Fibroblast of skin of scalp (primary cell): Measurements from ENCODE around the gene VLDLR.

Source experiments
- DNase-seq: peaks from one replicate; pipeline ENCODE4 v3.0.0-alpha.2; 2013

The VLDLR gene

GRCh38 chr9:2622461-2623287, 1.1 kb downstream of the VLDLR start:
- DNase-seq, result peak; percentile 34

- peak; percentile 28 for DNase-seq
These were observed 1.9 kb downstream of the VLDLR start for GRCh38 chr9:2623288-2624050.

GRCh38 chr9:2624051-2624682, 2.6 kb downstream of the VLDLR start:
- DNase-seq, result no peak

- no peak for DNase-seq
These were observed 3.8 kb downstream of the VLDLR start for GRCh38 chr9:2625427-2625826.

GRCh38 chr9:2628919-2629318, 7.3 kb downstream of the VLDLR start:
- DNase-seq, result no peak

- no peak for DNase-seq
These were observed 8.6 kb downstream of the VLDLR start for GRCh38 chr9:2630158-2630557.

- DNase-seq, result no peak
These were observed 9.7 kb downstream of the VLDLR start for GRCh38 chr9:2631263-2631662.

GRCh38 chr9:2634153-2634552, 12.6 kb downstream of the VLDLR start:
- DNase-seq, result no peak

GRCh38 chr9:2634818-2635217, 13.2 kb downstream of the VLDLR start:
- DNase-seq, result no peak

- DNase-seq, result no peak
These were observed 14.3 kb downstream of the VLDLR start for GRCh38 chr9:2635922-2636321.

GRCh38 chr9:2637390-2637789, 15.8 kb downstream of the VLDLR start:
- no peak for DNase-seq

GRCh38 chr9:2638871-2639673, 17.5 kb downstream of the VLDLR start:
- DNase-seq, result no peak

GRCh38 chr9:2639786-2640185, 18.2 kb downstream of the VLDLR start:
- DNase-seq, result no peak

- DNase-seq, result no peak
These were observed 19.0 kb downstream of the VLDLR start for GRCh38 chr9:2640570-2640969.

GRCh38 chr9:2641033-2641432, 19.4 kb downstream of the VLDLR start:
- DNase-seq, result no peak

- no peak for DNase-seq
These were observed 20.5 kb downstream of the VLDLR start for GRCh38 chr9:2642068-2642467.

- DNase-seq, result no peak
These were observed 24.0 kb downstream of the VLDLR start for GRCh38 chr9:2645569-2645968.

GRCh38 chr9:2655411-2655901, 33.9 kb downstream of the VLDLR start:
- DNase-seq, result peak; percentile 74

- no peak for DNase-seq
These were observed 35.8 kb downstream of the VLDLR start for GRCh38 chr9:2657427-2657826.

- DNase-seq, result peak; percentile 20
These were observed 40.9 kb downstream of the VLDLR start for GRCh38 chr9:2662496-2662895.

- no peak for DNase-seq
These were observed 42.0 kb downstream of the VLDLR start for GRCh38 chr9:2663461-2664173.
